ENCODE data around the gene SLC27A5. TPM values are rescaled to one million over a fixed set of nuclear protein-coding genes. Genes with fewer than 3 reads are reported as not detected.
A peak's percentile ranks its signal among the peaks of the same experiment; 100 is the strongest.

Gene SLC27A5
- total and polyA plus RNA-seq, 2 experiments from 2014 or later, result 16.2 to 35.5 TPM

GRCh38 chr19:58555920-58556621, 44.3 kb upstream of the SLC27A5 start (continued):
- TF ChIP-seq ZNF114 (CRISPR knock-in tag; IDR thresholded peaks at IDR 0.05), result no peak
- TF ChIP-seq CREB1 (CRISPR knock-in tag; IDR thresholded peaks at IDR 0.05; ENCODE audit: low read depth), result no peak
- TF ChIP-seq STAT1 (IDR thresholded peaks at IDR 0.05; ENCODE audit: unreplicated experiment), result no peak
- TF ChIP-seq REST (IDR thresholded peaks at IDR 0.05; ENCODE audit: unreplicated experiment), result no peak
- no peak for TF ChIP-seq ETS1 (IDR thresholded peaks at IDR 0.05)
- no peak for TF ChIP-seq EZH2phosphoT487 (IDR thresholded peaks at IDR 0.05; ENCODE audit: unreplicated experiment)
- TF ChIP-seq NANOG (IDR thresholded peaks at IDR 0.05; ENCODE audit: borderline replicate concordance), result no peak
- no peak for TF ChIP-seq ZNF331 (CRISPR knock-in tag; IDR thresholded peaks at IDR 0.05; ENCODE audit: low read depth)

- Histone ChIP-seq H2AFZ (no peak overlapping the region), H3K27ac (ENCODE audit: low read depth) (peak overlapping the region; percentile 97), H3K4me1 (ENCODE audit: insufficient read depth) (peaks cover 23% of the 10 kb centered on the region), H4K20me1 (replicated peaks; ENCODE audit: insufficient read depth) (no peaks in the 10 kb centered on the region; the same call in 1 of the 2 replicates), H3K4me2 (peak overlapping the region; percentile 81), H3F3A (replicated peaks; ENCODE audit: low read depth) (peaks cover 70% of the 10 kb centered on the region), H3K9me2 (ENCODE audit: insufficient read depth) (peaks cover 5% of the 10 kb centered on the region; the same call in 1 of the 2 replicates), H3K27me3 (ENCODE audit: insufficient read depth) (peaks cover 8% of the 10 kb centered on the region), H3K4me3 (peak overlapping the region; percentile 93), H3K79me2 (replicated peaks; ENCODE audit: insufficient read depth) (peaks cover 20% of the 10 kb centered on the region), H3K36me3 (ENCODE audit: insufficient read depth) (peaks cover 16% of the 10 kb centered on the region)
- peaks cover 48% of the 10 kb centered on the region for H3K27me3 Mint-ChIP-seq (ENCODE audit: insufficient read depth, low read depth, poor library complexity)
- peaks cover 42% of the 10 kb centered on the region for H3K4me1 Mint-ChIP-seq
- no peak for ATAC-seq
- DNase-seq (ENCODE audit: low spot score), result no peak
- peaks cover 66% of the 10 kb centered on the region for H3K36me3 Mint-ChIP-seq (ENCODE audit: low read depth)
- H3K27ac Mint-ChIP-seq, result peak overlapping the region; percentile 98
- H3K9me3 Mint-ChIP-seq, result peaks cover 8% of the 10 kb centered on the region; the same call in 2 of the 3 replicates
- H3K4me3 Mint-ChIP-seq, result peak overlapping the region; percentile 95
- TF ChIP-seq STAT1 (IDR thresholded peaks at IDR 0.05; ENCODE audit: unreplicated experiment) (no peak), CREB1 (CRISPR knock-in tag; IDR thresholded peaks at IDR 0.05; ENCODE audit: low read depth) (no peak), ETS1 (IDR thresholded peaks at IDR 0.05) (no peak), JUNB (IDR thresholded peaks at IDR 0.05; ENCODE audit: unreplicated experiment) (no peak), ZNF462 (CRISPR knock-in tag; IDR thresholded peaks at IDR 0.05) (no peak), ZNF331 (CRISPR knock-in tag; IDR thresholded peaks at IDR 0.05; ENCODE audit: low read depth) (no peak), EZH2phosphoT487 (IDR thresholded peaks at IDR 0.05; ENCODE audit: unreplicated experiment) (no peak), NANOG (IDR thresholded peaks at IDR 0.05; ENCODE audit: borderline replicate concordance) (no peak)
These were observed 43.6 kb upstream of the SLC27A5 start for GRCh38 chr19:58555369-58555885.

Data from GM23338 (cell line).